ENCODE measurements around the gene FAM184A.

Gene FAM184A

DNA sequence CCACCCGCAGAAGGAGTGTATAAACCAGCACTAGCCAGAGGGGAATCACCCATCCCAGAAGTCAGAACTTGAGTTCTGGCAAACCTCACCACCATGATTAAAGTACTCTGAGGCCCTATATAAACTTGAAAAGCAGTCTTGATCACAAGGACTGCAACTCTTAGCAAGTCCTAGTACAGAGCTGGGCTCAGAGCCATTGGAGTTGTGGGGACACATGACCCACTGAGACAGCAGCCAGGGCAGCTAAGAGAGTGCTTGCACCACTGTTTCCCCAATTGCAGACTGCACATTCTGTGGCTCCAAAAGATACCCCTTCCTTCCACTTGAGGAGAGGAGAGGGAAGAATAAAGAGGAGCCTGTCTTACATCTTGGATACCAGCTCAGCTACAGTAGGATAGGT is 138.8 kb downstream of the FAM184A start:
- H3K4me3 ChIP-seq (ENCODE audit: low read depth, low read length): no peak overlapping the region
- no peak for DNase-seq (ENCODE audit: low read depth, low spot score)
- POLR2A ChIA-PET: no interaction called here
- TF ChIP-seq, protein P1, sequence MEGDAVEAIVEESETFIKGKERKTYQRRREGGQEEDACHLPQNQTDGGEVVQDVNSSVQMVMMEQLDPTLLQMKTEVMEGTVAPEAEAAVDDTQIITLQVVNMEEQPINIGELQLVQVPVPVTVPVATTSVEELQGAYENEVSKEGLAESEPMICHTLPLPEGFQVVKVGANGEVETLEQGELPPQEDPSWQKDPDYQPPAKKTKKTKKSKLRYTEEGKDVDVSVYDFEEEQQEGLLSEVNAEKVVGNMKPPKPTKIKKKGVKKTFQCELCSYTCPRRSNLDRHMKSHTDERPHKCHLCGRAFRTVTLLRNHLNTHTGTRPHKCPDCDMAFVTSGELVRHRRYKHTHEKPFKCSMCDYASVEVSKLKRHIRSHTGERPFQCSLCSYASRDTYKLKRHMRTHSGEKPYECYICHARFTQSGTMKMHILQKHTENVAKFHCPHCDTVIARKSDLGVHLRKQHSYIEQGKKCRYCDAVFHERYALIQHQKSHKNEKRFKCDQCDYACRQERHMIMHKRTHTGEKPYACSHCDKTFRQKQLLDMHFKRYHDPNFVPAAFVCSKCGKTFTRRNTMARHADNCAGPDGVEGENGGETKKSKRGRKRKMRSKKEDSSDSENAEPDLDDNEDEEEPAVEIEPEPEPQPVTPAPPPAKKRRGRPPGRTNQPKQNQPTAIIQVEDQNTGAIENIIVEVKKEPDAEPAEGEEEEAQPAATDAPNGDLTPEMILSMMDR (IDR thresholded peaks at IDR 0.05; ENCODE audit: insufficient read depth, low read length, missing control alignments): no peak
- CTCF ChIA-PET: no interaction called here

- ChIA-PET POLR2A (no interaction called here), CTCF (no interaction called here)
- TF ChIP-seq, protein P1 (IDR thresholded peaks at IDR 0.05; ENCODE audit: insufficient read depth, low read length, missing control alignments): no peak
- no peak for DNase-seq (ENCODE audit: low read depth, low spot score)
- H3K4me3 ChIP-seq (ENCODE audit: low read depth, low read length): no peak overlapping the region
Observed at GRCh38 chr6:118935978-118936703, 142.3 kb downstream of the FAM184A start.

GRCh38 chr6:118935331-118935668 is 143.2 kb downstream of the FAM184A start:
- TF ChIP-seq, protein P1 (IDR thresholded peaks at IDR 0.05; ENCODE audit: insufficient read depth, low read length, missing control alignments): no peak
- peak overlapping the region; percentile 74 for H3K4me3 ChIP-seq (ENCODE audit: low read depth, low read length)
- ChIA-PET CTCF (interaction anchor here (0.7 to 1.1 kb wide), 3 partner anchors 134 to 652 kb away, joined by 3 to 4 read pairs (median 3); no protein-coding TSS in a partner anchor), POLR2A (interaction anchor here (0.7 kb wide), 1 partner anchor 41 kb away, joined by 3 read pairs; the partner anchor contains the start of gene ASF1A)
- DNase-seq (ENCODE audit: low read depth, low spot score): no peak

- H3K4me3 ChIP-seq (ENCODE audit: low read depth, low read length): peak within 1 kb of the TSS; percentile 74
- CTCF ChIA-PET: interaction anchor here (0.7 to 1.1 kb wide), 3 partner anchors 134 to 651 kb away, joined by 3 to 4 read pairs (median 3); no protein-coding TSS in a partner anchor
- TF ChIP-seq, protein P1 (IDR thresholded peaks at IDR 0.05; ENCODE audit: insufficient read depth, low read length, missing control alignments): no peak
- DNase-seq (ENCODE audit: low read depth, low spot score): no peak
- POLR2A ChIA-PET: interaction anchor here (0.7 to 0.8 kb wide), 2 partner anchors 40 to 41 kb away, joined by 3 read pairs; partner anchors contain the start of gene ASF1A
Observed at GRCh38 chr6:118934461-118935330, 143.8 kb downstream of the FAM184A start, which contains the start of gene MCM9. MCM9 (minus strand) TSS chr6:118935159; CDS start chr6:118931723, 3,436 bp downstream.

- CTCF ChIA-PET: interaction anchor here (0.9 to 1.2 kb wide), 3 partner anchors 177 to 649 kb away, joined by 3 to 4 read pairs (median 3); no protein-coding TSS in a partner anchor
- H3K4me3 ChIP-seq (ENCODE audit: low read depth, low read length): peak overlapping the region; percentile 74
- no peak for DNase-seq (ENCODE audit: low read depth, low spot score)
- TF ChIP-seq, protein P1 (IDR thresholded peaks at IDR 0.05; ENCODE audit: insufficient read depth, low read length, missing control alignments): no peak
- POLR2A ChIA-PET: interaction anchor here (0.8 kb wide), 1 partner anchor 39 kb away, joined by 3 read pairs; no protein-coding TSS in a partner anchor
Observed at GRCh38 chr6:118933855-118934460, 144.5 kb downstream of the FAM184A start.

Data from AG04449 (cell line).